CD4-positive, alpha-beta T cell treated with Interleukin-12 subunit alpha and Interleukin-12 subunit beta, for 1 hour (primary cell): ENCODE data around the gene TMEM63B.
"Not testable (repeated sequence)": the region's sequence is repeated elsewhere in the genome, so short reads cannot be mapped to it uniquely, and the experiment has no call there.

Experiments used
- DNase-seq: peaks from one replicate; pipeline ENCODE4 v3.0.0-alpha.2; 2020

Gene TMEM63B

GRCh38 chr6:44127186-44128019 is at the start of gene TMEM63B, which contains the start of gene MRPL14:
Gene TMEM63B (plus strand): TSS chr6:44127554. CDS start chr6:44134585, 7,031 bp downstream.
Gene MRPL14 (minus strand): TSS chr6:44127452. CDS start chr6:44116611, 10,841 bp downstream.
- DNase-seq: peak; percentile 93

GRCh38 chr6:44078219-44078826 is 49.0 kb upstream of the TMEM63B start:
- DNase-seq: no peak

GRCh38 chr6:44078827-44079671 is 48.3 kb upstream of the TMEM63B start:
- DNase-seq: peak; percentile 77

GRCh38 chr6:44079672-44080071 is 47.7 kb upstream of the TMEM63B start:
- no peak for DNase-seq

- DNase-seq: no peak
These were observed 46.5 kb upstream of the TMEM63B start for GRCh38 chr6:44080561-44081521.

GRCh38 chr6:44081753-44082152 is 45.6 kb upstream of the TMEM63B start:
- no peak for DNase-seq

- DNase-seq: no peak
These were observed 44.5 kb upstream of the TMEM63B start for GRCh38 chr6:44082872-44083321.

GRCh38 chr6:44084231-44085014 is 42.9 kb upstream of the TMEM63B start:
- DNase-seq: no peak

GRCh38 chr6:44085219-44085618 is 42.1 kb upstream of the TMEM63B start:
- DNase-seq: no peak

GRCh38 chr6:44086931-44087574 is 40.3 kb upstream of the TMEM63B start:
- DNase-seq: no peak

GRCh38 chr6:44087623-44088022 is 39.7 kb upstream of the TMEM63B start:
- no peak for DNase-seq

GRCh38 chr6:44088827-44089590 is 38.3 kb upstream of the TMEM63B start:
- no peak for DNase-seq

GRCh38 chr6:44090465-44090864 is 36.9 kb upstream of the TMEM63B start:
- no peak for DNase-seq

GRCh38 chr6:44091356-44091755 is 36.0 kb upstream of the TMEM63B start:
- not testable (repeated sequence) for DNase-seq

- DNase-seq: no peak
These were observed 35.1 kb upstream of the TMEM63B start for GRCh38 chr6:44091981-44092884.

- DNase-seq: no peak
These were observed 34.3 kb upstream of the TMEM63B start for GRCh38 chr6:44093066-44093465.

- DNase-seq: no peak
These were observed 33.5 kb upstream of the TMEM63B start for GRCh38 chr6:44093750-44094402.
